Neural progenitor cell (in vitro differentiated cells): ENCODE results near the gene LRRC26. TPM values are rescaled to one million over a fixed set of nuclear protein-coding genes. Genes with fewer than 3 reads are reported as not detected.
A peak's percentile ranks its signal among the peaks of the same experiment; 100 is the strongest.

Source experiments
- DNase-seq: peaks from one replicate; pipeline ENCODE4 v3.0.0-alpha.2; 2016; ENCODE audit warnings: low spot score
- H2AFZ ChIP-seq: fragments of 200-600 bp; sonication (generic); replicated peaks from 2 replicates; pipeline ENCODE4 v1.6.1; 2016; ENCODE audit warnings: antibody characterized with exemption
- H3F3A ChIP-seq: fragments of 200-600 bp; sonication (generic); 2 replicates; pipeline ENCODE4 v1.6.1; 2016; ENCODE audit warnings: antibody characterized with exemption, low read depth
- H3K27ac ChIP-seq: fragments of 200-600 bp; sonication (generic); 2 replicates; pipeline ENCODE4 v1.5.1; 2016; ENCODE audit warnings: mild to moderate bottlenecking
- H3K27me3 ChIP-seq: fragments of 200-600 bp; sonication (generic); 2 replicates; pipeline ENCODE4 v1.6.1; 2016; ENCODE audit warnings: mild to moderate bottlenecking, moderate library complexity
- H3K36me3 ChIP-seq: fragments of 200-600 bp; sonication (generic); 2 replicates; pipeline ENCODE4 v1.5.1; 2016
- H3K4me1 ChIP-seq: fragments of 200-600 bp; sonication (generic); 2 replicates; pipeline ENCODE4 v1.6.1; 2016; ENCODE audit warnings: mixed run types
- H3K4me2 ChIP-seq: fragments of 200-600 bp; sonication (generic); 2 replicates; pipeline ENCODE4 v1.6.1; 2016
- H3K4me3 ChIP-seq: fragments of 200-600 bp; sonication (generic); 2 replicates; pipeline ENCODE4 v1.5.1; 2016
- H3K79me2 ChIP-seq: fragments of 200-600 bp; sonication (generic); 2 replicates; pipeline ENCODE4 v1.6.1; 2016; ENCODE audit warnings: low read depth
- H3K9ac ChIP-seq: fragments of 200-600 bp; sonication (generic); 2 replicates; pipeline ENCODE4 v1.6.1; 2016
- H3K9me3 ChIP-seq: fragments of 200-600 bp; sonication (generic); 2 replicates; pipeline ENCODE4 v1.5.1; 2016; ENCODE audit warnings: low read depth
- H4K20me1 ChIP-seq: fragments of 200-600 bp; sonication (generic); 2 replicates; pipeline ENCODE4 v1.6.1; 2016; ENCODE audit warnings: low read depth
- H3K27ac Mint-ChIP-seq: 3 replicates; pipeline ENCODE4 v1.8.0; 2021; ENCODE audit warnings: mixed read lengths
- H3K27me3 Mint-ChIP-seq: 2 replicates; pipeline ENCODE4 v1.8.0; 2022; ENCODE audit warnings: low read depth, mild to moderate bottlenecking, inconsistent platforms, moderate library complexity, mixed read lengths; ENCODE audit not compliant: insufficient read depth
- H3K36me3 Mint-ChIP-seq: 3 replicates; pipeline ENCODE4 v1.8.0; 2021; ENCODE audit warnings: mixed read lengths
- H3K4me1 Mint-ChIP-seq: 3 replicates; pipeline ENCODE4 v1.8.0; 2021; ENCODE audit warnings: mixed read lengths
- H3K4me3 Mint-ChIP-seq: 3 replicates; pipeline ENCODE4 v1.8.0; 2021; ENCODE audit warnings: mild to moderate bottlenecking, moderate library complexity, mixed read lengths
- H3K9me3 Mint-ChIP-seq: 3 replicates; pipeline ENCODE4 v1.8.0; 2020; ENCODE audit warnings: mixed read lengths
- EZH2 ChIP-seq: fragments of 200-600 bp; sonication (generic); IDR thresholded peaks from 2 replicates; pipeline ENCODE4 v1.6.1; 2017; ENCODE audit warnings: antibody characterized with exemption, mild to moderate bottlenecking, moderate library complexity
- EZH2phosphoT487 ChIP-seq: fragments of 200-600 bp; sonication (generic); IDR thresholded peaks from 2 replicates; pipeline ENCODE4 v1.6.1; 2017; ENCODE audit warnings: antibody characterized with exemption
- total RNA-seq: library from RNA; depleted of rRNA; stranded (reverse); fragments of >200 nt; gene quantifications from 2 replicates; pipeline ENCODE4 v1.2.3, GENCODE V29; 2015; ENCODE audit warnings: low replicate concordance
- TF ChIP-seq, protein P1 (sequence below): fragments of 200-600 bp; sonication (generic); IDR thresholded peaks from 2 replicates; pipeline ENCODE4 v1.5.1; 2017; ENCODE audit warnings: antibody characterized with exemption, mild to moderate bottlenecking

The LRRC26 gene
- total RNA-seq, 1 donor from 2014 or later: not detected

GRCh38 chr9:137214620-137215019 lies 44.8 kb upstream of the LRRC26 start:
- peaks cover 2% of the 10 kb centered on the region for H3K27me3 Mint-ChIP-seq
- Histone ChIP-seq H3K27me3 (no peaks in the 10 kb centered on the region), H4K20me1 (peaks cover 7% of the 10 kb centered on the region), H2AFZ (no peak overlapping the region), H3K79me2 (no peaks in the 10 kb centered on the region), H3K4me2 (no peak overlapping the region), H3K4me1 (no peaks in the 10 kb centered on the region), H3F3A (no peaks in the 10 kb centered on the region), H3K27ac (no peak overlapping the region), H3K36me3 (no peaks in the 10 kb centered on the region), H3K9ac (no peak overlapping the region), H3K9me3 (no peaks in the 10 kb centered on the region), H3K4me3 (no peak overlapping the region)
- peak overlapping the region; percentile 67 for H3K4me3 Mint-ChIP-seq
- H3K4me1 Mint-ChIP-seq: no peaks in the 10 kb centered on the region
- H3K27ac Mint-ChIP-seq: no peak overlapping the region
- TF ChIP-seq EZH2phosphoT487 (no peak), EZH2 (no peak)
- TF ChIP-seq, protein P1, sequence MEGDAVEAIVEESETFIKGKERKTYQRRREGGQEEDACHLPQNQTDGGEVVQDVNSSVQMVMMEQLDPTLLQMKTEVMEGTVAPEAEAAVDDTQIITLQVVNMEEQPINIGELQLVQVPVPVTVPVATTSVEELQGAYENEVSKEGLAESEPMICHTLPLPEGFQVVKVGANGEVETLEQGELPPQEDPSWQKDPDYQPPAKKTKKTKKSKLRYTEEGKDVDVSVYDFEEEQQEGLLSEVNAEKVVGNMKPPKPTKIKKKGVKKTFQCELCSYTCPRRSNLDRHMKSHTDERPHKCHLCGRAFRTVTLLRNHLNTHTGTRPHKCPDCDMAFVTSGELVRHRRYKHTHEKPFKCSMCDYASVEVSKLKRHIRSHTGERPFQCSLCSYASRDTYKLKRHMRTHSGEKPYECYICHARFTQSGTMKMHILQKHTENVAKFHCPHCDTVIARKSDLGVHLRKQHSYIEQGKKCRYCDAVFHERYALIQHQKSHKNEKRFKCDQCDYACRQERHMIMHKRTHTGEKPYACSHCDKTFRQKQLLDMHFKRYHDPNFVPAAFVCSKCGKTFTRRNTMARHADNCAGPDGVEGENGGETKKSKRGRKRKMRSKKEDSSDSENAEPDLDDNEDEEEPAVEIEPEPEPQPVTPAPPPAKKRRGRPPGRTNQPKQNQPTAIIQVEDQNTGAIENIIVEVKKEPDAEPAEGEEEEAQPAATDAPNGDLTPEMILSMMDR: no peak
- peaks cover 5% of the 10 kb centered on the region for H3K36me3 Mint-ChIP-seq
- no peak for DNase-seq
- H3K9me3 Mint-ChIP-seq: no peaks in the 10 kb centered on the region

GRCh38 chr9:137213160-137214060 lies 43.6 kb upstream of the LRRC26 start:
- Mint-ChIP-seq H3K36me3 (peaks cover 8% of the 10 kb centered on the region), H3K27ac (peak overlapping the region; percentile 65), H3K4me3 (no peak overlapping the region), H3K4me1 (no peaks in the 10 kb centered on the region), H3K9me3 (no peaks in the 10 kb centered on the region), H3K27me3 (peaks cover 3% of the 10 kb centered on the region)
- Histone ChIP-seq H4K20me1 (peaks cover 7% of the 10 kb centered on the region), H3K9me3 (no peaks in the 10 kb centered on the region), H3K27me3 (no peaks in the 10 kb centered on the region), H3K4me2 (no peak overlapping the region), H3F3A (no peaks in the 10 kb centered on the region), H2AFZ (no peak overlapping the region), H3K79me2 (no peaks in the 10 kb centered on the region), H3K4me1 (no peaks in the 10 kb centered on the region), H3K36me3 (no peaks in the 10 kb centered on the region), H3K9ac (no peak overlapping the region), H3K4me3 (no peak overlapping the region), H3K27ac (no peak overlapping the region)
- TF ChIP-seq EZH2 (no peak), EZH2phosphoT487 (no peak)
- TF ChIP-seq, protein P1: no peak
- DNase-seq: no peak

DNA sequence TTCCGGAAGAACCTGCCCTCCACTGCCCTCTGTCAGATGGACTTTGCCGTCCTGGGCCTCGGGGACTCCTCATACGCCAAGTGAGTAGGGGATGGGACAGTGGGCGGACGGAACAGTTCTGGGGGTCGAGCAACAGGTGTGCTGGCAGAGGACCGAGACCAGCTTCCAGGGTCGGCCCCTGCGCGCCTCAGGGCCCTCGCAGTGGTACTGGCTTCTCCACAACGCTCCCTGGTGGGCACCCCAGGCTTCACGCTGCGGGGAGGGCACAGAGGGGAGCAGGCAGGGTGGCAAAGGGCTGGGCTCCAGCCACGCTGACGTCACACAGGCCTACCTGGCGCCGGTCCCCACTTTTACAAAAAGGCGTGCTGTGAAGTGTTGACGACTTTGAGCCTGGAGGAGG lies 42.7 kb upstream of the LRRC26 start:
- no peak overlapping the region for H3K27ac ChIP-seq
- H3K36me3 ChIP-seq: no peaks in the 10 kb centered on the region
- no peak overlapping the region for H3K4me3 Mint-ChIP-seq
- no peak overlapping the region for H3K4me2 ChIP-seq
- no peak for TF ChIP-seq EZH2
- no peak for TF ChIP-seq EZH2phosphoT487
- TF ChIP-seq, protein P1: no peak
- no peaks in the 10 kb centered on the region for H3K9me3 Mint-ChIP-seq
- H3K9me3 ChIP-seq: no peaks in the 10 kb centered on the region
- H3K79me2 ChIP-seq: no peaks in the 10 kb centered on the region
- H2AFZ ChIP-seq: no peak overlapping the region
- peaks cover 9% of the 10 kb centered on the region for H3K36me3 Mint-ChIP-seq
- DNase-seq: no peak
- H3K4me3 ChIP-seq: no peak overlapping the region
- H3K27me3 ChIP-seq: no peaks in the 10 kb centered on the region
- H3K27ac Mint-ChIP-seq: no peak overlapping the region
- peaks cover 2% of the 10 kb centered on the region for H4K20me1 ChIP-seq
- H3K9ac ChIP-seq: no peak overlapping the region
- H3K27me3 Mint-ChIP-seq: peaks cover 4% of the 10 kb centered on the region
- no peaks in the 10 kb centered on the region for H3K4me1 ChIP-seq
- H3K4me1 Mint-ChIP-seq: no peaks in the 10 kb centered on the region
- H3F3A ChIP-seq: no peaks in the 10 kb centered on the region
